CD4-positive, CD25-positive, alpha-beta regulatory T cell (primary cell): Measurements from ENCODE around the gene OR4E2. TPM values are rescaled to one million over a fixed set of nuclear protein-coding genes. Genes with fewer than 3 reads are reported as not detected.

Experiments
- ATAC-seq, 2 donors: fragments of 150-1000 bp; cut with Tn5 transposase; one replicate each; pipeline ENCODE4 v1.10.0; 2021; ENCODE audit warnings: low read depth in 2 of 2, moderate number of reproducible peaks in 2 of 2, moderate library complexity in 1 of 2
- DNase-seq, 3 donors: peaks; one replicate each; pipeline versions ENCODE4 v3.0.0 to v3.0.0-alpha.2; 2012 to 2022; ENCODE audit warnings: mixed read lengths in 1 of 3
- H3K27ac ChIP-seq: one replicate; pipeline ENCODE4 v1.7.0; 2013; ENCODE audit warnings: mild to moderate bottlenecking, low read length; ENCODE audit not compliant: insufficient read depth, poor library complexity, severe bottlenecking
- H3K27me3 ChIP-seq: one replicate; pipeline ENCODE4 v1.7.0; 2013; ENCODE audit warnings: low read length; ENCODE audit not compliant: control insufficient read depth, insufficient read depth
- H3K36me3 ChIP-seq: one replicate; pipeline ENCODE4 v1.7.0; 2013; ENCODE audit warnings: mild to moderate bottlenecking, low read length, moderate library complexity; ENCODE audit not compliant: control insufficient read depth, insufficient read depth
- H3K4me1 ChIP-seq: 2 replicates; pipeline ENCODE4 v1.7.0; 2013; ENCODE audit warnings: mild to moderate bottlenecking, low read length; ENCODE audit not compliant: insufficient read depth, control insufficient read depth, poor library complexity, severe bottlenecking
- H3K4me3 ChIP-seq: one replicate; pipeline ENCODE4 v1.7.0; 2013; ENCODE audit warnings: low read depth, mild to moderate bottlenecking, low read length, moderate library complexity
- H3K9me3 ChIP-seq, 2 experiments: 1 replicate in 1 of 2; 2 replicates in 1 of 2; pipeline ENCODE4 v1.7.0; 2013; ENCODE audit warnings: low read length in 2 of 2, mild to moderate bottlenecking in 1 of 2, moderate library complexity in 1 of 2; ENCODE audit not compliant: control insufficient read depth in 2 of 2
- H3K27ac Mint-ChIP-seq, 3 donors: one replicate each; pipeline ENCODE4 v1.8.0; 2020 to 2022; ENCODE audit warnings: mild to moderate bottlenecking in 3 of 3, mixed read lengths in 3 of 3, moderate library complexity in 2 of 3
- H3K27me3 Mint-ChIP-seq: one replicate; pipeline ENCODE4 v1.8.0; 2022; ENCODE audit warnings: mild to moderate bottlenecking, mixed read lengths
- H3K36me3 Mint-ChIP-seq: one replicate; pipeline ENCODE4 v1.8.0; 2020; ENCODE audit warnings: mixed read lengths
- H3K4me1 Mint-ChIP-seq, 4 donors: one replicate each; pipeline ENCODE4 v1.8.0; 2020 to 2022; ENCODE audit warnings: mixed read lengths in 4 of 4, mild to moderate bottlenecking in 1 of 4
- H3K4me3 Mint-ChIP-seq, 4 donors: one replicate each; pipeline ENCODE4 v1.8.0; 2020 to 2022; ENCODE audit warnings: mild to moderate bottlenecking in 4 of 4, mixed read lengths in 4 of 4, moderate library complexity in 3 of 4
- H3K9me3 Mint-ChIP-seq, 7 donors: one replicate each; pipeline ENCODE4 v1.8.0; 2020 to 2022; ENCODE audit warnings: mixed read lengths in 7 of 7, mild to moderate bottlenecking in 3 of 7, moderate library complexity in 2 of 7
- polyA plus RNA-seq, 4 donors: library from polyadenylated mRNA; unstranded; fragments of 300-500 nt; fragmentation: Illumina TruSeq; gene quantifications; one replicate each; pipeline ENCODE4 v1.2.3, GENCODE V29; 2021
- total RNA-seq: library from RNA; stranded (reverse); gene quantifications from one replicate; pipeline ENCODE4 v1.2.3, GENCODE V29; 2022

Gene OR4E2
- total and polyA plus RNA-seq, 5 donors from 2014 or later: not detected

DNA sequence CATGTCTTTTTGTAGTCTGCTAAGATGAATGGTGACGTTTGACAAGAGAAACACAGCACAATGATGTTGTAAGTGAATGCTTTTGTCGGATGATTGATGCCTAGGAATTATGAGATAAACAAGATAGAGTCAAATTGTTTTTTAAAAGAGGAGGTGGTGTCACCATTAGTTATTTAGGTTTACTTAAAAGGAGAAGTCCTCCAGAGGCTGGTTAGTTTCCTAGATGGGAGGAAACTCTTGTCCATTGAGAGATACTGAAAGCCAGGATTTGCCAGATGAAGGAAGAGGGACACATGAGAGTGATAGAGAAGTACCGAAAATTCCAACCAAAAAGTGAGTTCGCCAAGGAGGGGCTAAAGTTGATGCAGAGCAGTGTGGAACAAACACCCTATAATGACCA is 18.8 kb upstream of the OR4E2 start, which contains the start of gene OR10G2:
Gene OR10G2 (minus strand): TSS at position 101 of the 400 bp plus-strand sequence. CDS start 98 bp downstream, at position 3.
- no peak within 1 kb of the TSS for H3K4me3 ChIP-seq
- ATAC-seq (no peak), DNase-seq (no peak)
- Mint-ChIP-seq H3K9me3 (peaks cover 0 to 5% (median 0%) of the 10 kb centered on the region in 7 donors), H3K27ac (peak within 1 kb of the TSS in 1 of 3 donors; percentile 12), H3K36me3 (no peaks in the 10 kb centered on the region), H3K4me3 (no peak within 1 kb of the TSS), H3K4me1 (no peaks in the 10 kb centered on the region), H3K27me3 (peaks cover 29% of the 10 kb centered on the region)
- H3K36me3 ChIP-seq: no peaks in the 10 kb centered on the region
- no peaks in the 10 kb centered on the region for H3K4me1 ChIP-seq
- no peak within 1 kb of the TSS for H3K27ac ChIP-seq
- no peaks in the 10 kb centered on the region for H3K9me3 ChIP-seq
- peaks cover 6% of the 10 kb centered on the region for H3K27me3 ChIP-seq

DNA sequence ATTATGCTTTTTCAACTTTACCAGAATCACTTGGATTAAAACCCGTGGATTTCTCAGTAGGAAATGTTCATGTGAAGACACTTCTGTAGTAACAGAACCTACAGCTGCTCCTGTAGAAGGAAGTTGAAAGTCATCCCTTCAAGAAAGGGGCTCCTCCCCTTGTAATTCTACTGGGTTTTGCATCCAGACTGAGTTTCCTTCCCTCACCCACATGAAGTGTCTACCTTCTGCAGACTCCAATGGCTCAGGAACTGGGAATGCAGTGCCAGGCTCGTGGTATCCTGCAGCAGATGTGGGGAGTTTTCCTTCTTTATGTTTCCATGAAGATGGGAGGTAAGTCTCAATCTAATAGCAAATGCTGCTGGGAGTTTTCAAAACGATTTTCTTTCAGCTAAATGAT is 11.0 kb upstream of the OR4E2 start:
- H3K4me3 ChIP-seq: peak overlapping the region; percentile 9
- no peaks in the 10 kb centered on the region for H3K36me3 Mint-ChIP-seq
- no peak overlapping the region for H3K27ac Mint-ChIP-seq

DNA sequence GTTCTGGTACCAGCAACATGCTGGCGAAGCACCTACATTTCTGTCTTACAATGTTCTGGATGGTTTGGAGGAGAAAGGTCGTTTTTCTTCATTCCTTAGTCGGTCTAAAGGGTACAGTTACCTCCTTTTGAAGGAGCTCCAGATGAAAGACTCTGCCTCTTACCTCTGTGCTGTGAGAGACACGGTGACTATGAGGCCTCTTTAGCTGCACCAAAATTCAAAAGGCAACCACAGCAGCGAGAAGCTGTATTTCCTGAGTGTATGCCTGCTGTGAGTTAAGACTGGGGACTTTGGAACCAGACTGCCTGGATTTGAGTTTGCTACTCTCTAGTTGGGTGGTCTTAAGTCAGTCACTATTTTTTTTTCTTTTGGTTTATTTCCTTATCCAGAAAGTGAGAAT is 10.2 kb upstream of the OR4E2 start:
- Histone ChIP-seq H3K27ac (no peak overlapping the region), H3K36me3 (no peaks in the 10 kb centered on the region), H3K4me3 (peak overlapping the region; percentile 9), H3K9me3 (no peaks in the 10 kb centered on the region), H3K4me1 (no peaks in the 10 kb centered on the region), H3K27me3 (peaks cover 8% of the 10 kb centered on the region)
- peak overlapping the region in 1 of 4 donors; percentile 16 for H3K4me3 Mint-ChIP-seq
- peak overlapping the region in 1 of 3 donors; percentile 60 for H3K27ac Mint-ChIP-seq
- peaks cover 0 to 6% (median 0%) of the 10 kb centered on the region in 4 donors for H3K4me1 Mint-ChIP-seq
- ATAC-seq (no peak), DNase-seq (no peak)
- peaks cover 0 to under 1% (median 0%) of the 10 kb centered on the region in 7 donors for H3K9me3 Mint-ChIP-seq
- no peaks in the 10 kb centered on the region for H3K36me3 Mint-ChIP-seq
- peaks cover 38% of the 10 kb centered on the region for H3K27me3 Mint-ChIP-seq

More for the DNA sequence above, 11.0 kb upstream of the OR4E2 start:
- ATAC-seq: no peak
- Histone ChIP-seq H3K9me3 (no peaks in the 10 kb centered on the region), H3K4me1 (no peaks in the 10 kb centered on the region), H3K27ac (no peak overlapping the region), H3K36me3 (no peaks in the 10 kb centered on the region), H3K27me3 (peaks cover 8% of the 10 kb centered on the region)
- Mint-ChIP-seq H3K4me1 (peaks cover 0 to 6% (median 0%) of the 10 kb centered on the region in 4 donors), H3K9me3 (no peaks in the 10 kb centered on the region), H3K4me3 (peak overlapping the region in 2 of 4 donors; percentile 16 to 56), H3K27me3 (peaks cover 33% of the 10 kb centered on the region)
- DNase-seq: no peak

DNA sequence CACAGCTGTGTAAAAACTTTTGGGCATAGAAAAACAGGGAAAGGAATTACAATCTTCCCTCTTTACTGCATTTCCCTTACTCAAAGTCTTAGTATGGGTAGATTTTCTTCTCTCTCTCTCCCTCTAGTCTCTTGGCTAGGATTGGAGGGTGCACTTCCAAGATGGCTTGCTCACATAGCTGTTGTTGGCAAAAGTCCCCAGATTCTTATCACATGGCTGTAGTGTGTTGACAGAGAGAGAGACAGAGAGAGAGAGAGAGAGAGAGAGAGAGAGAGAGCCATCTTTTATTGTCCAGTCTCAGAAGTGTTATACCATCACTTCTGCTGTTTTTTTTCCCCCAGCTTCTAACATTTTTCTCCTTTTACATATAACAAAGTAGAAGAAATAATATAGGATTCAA is 6.3 kb upstream of the OR4E2 start:
- H3K9me3 Mint-ChIP-seq: peaks cover 0 to 4% (median 0%) of the 10 kb centered on the region in 7 donors
- no peak overlapping the region for H3K4me3 Mint-ChIP-seq
- no peaks in the 10 kb centered on the region for H3K4me1 Mint-ChIP-seq
- no peak overlapping the region for H3K27ac Mint-ChIP-seq
- H3K27ac ChIP-seq: no peak overlapping the region
- H3K36me3 ChIP-seq: no peaks in the 10 kb centered on the region
- H3K9me3 ChIP-seq: no peaks in the 10 kb centered on the region
- peaks cover 40% of the 10 kb centered on the region for H3K27me3 Mint-ChIP-seq
- no peak overlapping the region for H3K4me3 ChIP-seq
- no peaks in the 10 kb centered on the region for H3K36me3 Mint-ChIP-seq
- H3K4me1 ChIP-seq: no peaks in the 10 kb centered on the region
- peaks cover 16% of the 10 kb centered on the region for H3K27me3 ChIP-seq
- ATAC-seq: no peak
- no peak for DNase-seq

DNA sequence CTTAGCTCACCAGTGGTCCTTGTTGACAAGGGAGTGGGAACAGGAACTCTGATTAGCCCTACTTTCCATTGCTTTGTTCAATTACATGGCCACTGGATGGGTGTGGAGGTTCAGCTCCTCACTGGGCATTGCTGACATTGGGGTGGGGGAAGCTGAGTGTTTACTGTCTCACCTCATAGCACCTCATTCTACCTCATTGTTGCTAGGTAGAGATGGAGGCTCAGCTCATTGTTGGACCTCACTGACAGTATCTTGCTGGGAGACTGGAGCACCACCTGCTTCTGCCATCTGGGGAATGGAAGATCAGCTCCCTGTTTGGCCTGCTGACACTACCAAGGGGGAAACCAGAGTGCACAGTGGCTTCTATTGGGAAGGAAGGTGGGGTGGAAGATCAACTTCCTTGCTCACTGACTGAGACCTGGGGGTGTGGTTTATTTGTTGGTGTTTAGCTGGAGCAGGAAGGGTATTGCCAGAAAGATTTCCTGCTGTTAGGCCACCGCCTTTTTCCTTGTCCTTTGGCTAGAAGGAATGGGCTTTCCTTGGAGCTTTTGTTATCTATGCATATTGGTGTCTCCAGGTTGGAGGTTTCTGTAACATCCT is 1.3 kb upstream of the OR4E2 start:
- Histone ChIP-seq H3K4me1 (no peaks in the 10 kb centered on the region), H3K27ac (no peak overlapping the region), H3K36me3 (no peaks in the 10 kb centered on the region), H3K4me3 (no peak overlapping the region), H3K27me3 (peaks cover 19% of the 10 kb centered on the region), H3K9me3 (no peaks in the 10 kb centered on the region)
- ATAC-seq: no peak
- no peaks in the 10 kb centered on the region for H3K4me1 Mint-ChIP-seq
- no peak overlapping the region for H3K27ac Mint-ChIP-seq
- H3K36me3 Mint-ChIP-seq: no peaks in the 10 kb centered on the region
- H3K4me3 Mint-ChIP-seq: no peak overlapping the region
- DNase-seq: no peak
- peaks cover 31% of the 10 kb centered on the region for H3K27me3 Mint-ChIP-seq
- H3K9me3 Mint-ChIP-seq: peaks cover 0 to 4% (median 0%) of the 10 kb centered on the region in 7 donors

DNA sequence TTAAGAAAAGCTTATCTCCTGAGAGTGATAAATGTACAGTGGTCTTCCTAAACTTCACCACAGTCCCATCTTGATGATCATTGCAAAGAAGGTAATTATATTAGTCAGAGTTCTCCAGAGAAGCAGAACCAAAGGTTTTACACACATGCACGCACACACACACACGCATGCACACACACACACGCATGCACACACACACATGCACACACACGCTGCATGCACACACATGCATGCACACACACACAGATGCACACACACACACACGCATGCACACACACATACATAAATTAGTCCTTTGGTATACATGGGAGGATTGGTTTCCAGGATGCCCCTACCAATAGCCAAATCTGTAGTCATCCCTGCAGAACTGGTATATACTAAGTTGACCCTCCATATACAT is 580 bp downstream of the OR4E2 start:
- no peak overlapping the region for H3K27ac Mint-ChIP-seq
- no peak overlapping the region for H3K4me3 ChIP-seq
- H3K27ac ChIP-seq: no peak overlapping the region
- no peaks in the 10 kb centered on the region for H3K4me1 ChIP-seq
- peaks cover 21% of the 10 kb centered on the region for H3K27me3 ChIP-seq
- no peak overlapping the region for H3K4me3 Mint-ChIP-seq
- H3K9me3 Mint-ChIP-seq: peaks cover 0 to 4% (median 0%) of the 10 kb centered on the region in 7 donors
- H3K27me3 Mint-ChIP-seq: peaks cover 21% of the 10 kb centered on the region
- no peaks in the 10 kb centered on the region for H3K36me3 Mint-ChIP-seq
- no peaks in the 10 kb centered on the region for H3K4me1 Mint-ChIP-seq
- ATAC-seq (no peak), DNase-seq (no peak)
- no peaks in the 10 kb centered on the region for H3K9me3 ChIP-seq
- no peaks in the 10 kb centered on the region for H3K36me3 ChIP-seq

DNA sequence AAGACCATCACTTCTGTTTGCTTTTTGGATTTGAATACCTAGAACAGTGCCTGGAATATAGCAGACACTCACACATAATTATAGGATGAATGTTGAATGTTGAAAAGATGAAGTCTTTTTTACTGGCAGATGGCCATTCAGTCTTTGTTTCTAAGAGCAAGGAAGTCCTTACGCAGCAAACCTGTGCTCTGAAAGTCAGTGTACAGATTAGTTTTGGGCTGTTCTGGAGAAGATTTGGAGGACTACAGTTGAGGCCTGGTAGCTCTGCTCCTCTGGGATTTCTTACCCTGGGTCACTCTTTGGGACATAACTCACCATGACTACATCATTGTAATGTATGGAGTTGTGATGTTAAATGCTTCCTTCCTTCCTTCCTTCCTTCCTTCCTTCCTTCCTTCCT is 3.3 kb downstream of the OR4E2 start:
- no peaks in the 10 kb centered on the region for H3K36me3 ChIP-seq
- no peak overlapping the region for H3K27ac ChIP-seq
- Mint-ChIP-seq H3K4me3 (no peak overlapping the region), H3K36me3 (no peaks in the 10 kb centered on the region), H3K9me3 (peaks cover 0 to 1% (median 0%) of the 10 kb centered on the region in 7 donors), H3K4me1 (no peaks in the 10 kb centered on the region), H3K27me3 (peaks cover 12% of the 10 kb centered on the region), H3K27ac (no peak overlapping the region)
- no peaks in the 10 kb centered on the region for H3K4me1 ChIP-seq
- no peak for DNase-seq
- no peaks in the 10 kb centered on the region for H3K9me3 ChIP-seq
- peaks cover 19% of the 10 kb centered on the region for H3K27me3 ChIP-seq
- H3K4me3 ChIP-seq: no peak overlapping the region
- no peak for ATAC-seq

DNA sequence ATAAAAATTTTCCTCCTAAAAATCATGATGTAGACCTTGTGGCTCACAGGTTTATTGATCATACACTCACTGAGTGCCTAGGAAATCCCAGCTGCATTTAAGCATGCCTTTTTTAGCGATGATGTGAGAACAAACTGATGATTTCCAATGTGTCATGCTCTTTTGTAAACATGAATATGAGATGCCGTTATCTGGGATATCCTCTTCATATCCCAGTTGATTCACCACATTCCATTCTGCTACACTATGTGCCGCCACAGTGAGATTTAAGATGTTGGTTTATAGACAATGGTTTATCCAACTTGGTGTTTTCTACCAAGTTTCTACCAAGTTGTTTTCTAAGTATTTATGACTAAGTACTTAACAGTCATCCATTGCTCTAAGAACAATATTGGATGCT is 14.7 kb downstream of the OR4E2 start:
- no peak for ATAC-seq
- Mint-ChIP-seq H3K27ac (no peak overlapping the region), H3K9me3 (peaks cover 0 to 5% (median 0%) of the 10 kb centered on the region in 7 donors), H3K4me3 (no peak overlapping the region), H3K36me3 (no peaks in the 10 kb centered on the region), H3K4me1 (no peaks in the 10 kb centered on the region), H3K27me3 (peaks cover 13% of the 10 kb centered on the region)
- no peak overlapping the region for H3K27ac ChIP-seq
- no peaks in the 10 kb centered on the region for H3K4me1 ChIP-seq
- no peak for DNase-seq
- no peaks in the 10 kb centered on the region for H3K36me3 ChIP-seq
- no peaks in the 10 kb centered on the region for H3K9me3 ChIP-seq
- no peak overlapping the region for H3K4me3 ChIP-seq
- H3K27me3 ChIP-seq: peaks cover 12% of the 10 kb centered on the region
